IgD-negative memory B cell (primary cell): ENCODE measurements around the gene FGF2. TPM values are rescaled to one million over a fixed set of nuclear protein-coding genes. Genes with fewer than 3 reads are reported as not detected.
"Not testable (repeated sequence)": the region's sequence is repeated elsewhere in the genome, so short reads cannot be mapped to it uniquely, and the experiment has no call there.

Source experiments
- H3K27ac Mint-ChIP-seq, 3 donors: one replicate each; pipeline ENCODE4 v1.8.0; 2020 to 2022; ENCODE audit warnings: mild to moderate bottlenecking in 3 of 3, mixed read lengths in 3 of 3, moderate library complexity in 1 of 3
- H3K27me3 Mint-ChIP-seq: one replicate; pipeline ENCODE4 v1.8.0; 2021; ENCODE audit warnings: mixed read lengths
- H3K36me3 Mint-ChIP-seq: one replicate; pipeline ENCODE4 v1.8.0; 2020; ENCODE audit warnings: mild to moderate bottlenecking, mixed read lengths
- H3K4me1 Mint-ChIP-seq, 3 donors: one replicate each; pipeline ENCODE4 v1.8.0; 2020 to 2022; ENCODE audit warnings: mixed read lengths in 3 of 3, mild to moderate bottlenecking in 1 of 3
- H3K4me3 Mint-ChIP-seq, 4 donors: one replicate each; pipeline ENCODE4 v1.8.0; 2020 to 2022; ENCODE audit warnings: mild to moderate bottlenecking in 4 of 4, mixed read lengths in 4 of 4, moderate library complexity in 3 of 4
- H3K9me3 Mint-ChIP-seq, 3 donors: one replicate each; pipeline ENCODE4 v1.8.0; 2020 to 2021; ENCODE audit warnings: mixed read lengths in 3 of 3, mild to moderate bottlenecking in 1 of 3
- polyA plus RNA-seq: library from polyadenylated mRNA; unstranded; fragments of 300-500 nt; fragmentation: Illumina TruSeq; gene quantifications from one replicate; pipeline ENCODE4 v1.2.3, GENCODE V29; 2021

FGF2 gene
- polyA plus RNA-seq, 1 donor from 2014 or later, result not detected

- H3K4me3 Mint-ChIP-seq, result peak overlapping the region; percentile 63 to 91 (median 84)
- H3K4me1 Mint-ChIP-seq, result peaks cover 8 to 13% (median 11%) of the 10 kb centered on the region in 3 donors
- H3K36me3 Mint-ChIP-seq, result no peaks in the 10 kb centered on the region
- H3K27ac Mint-ChIP-seq, result peak overlapping the region in 1 of 3 donors; percentile 86
- H3K27me3 Mint-ChIP-seq, result peaks cover 58% of the 10 kb centered on the region
- H3K9me3 Mint-ChIP-seq, result peaks cover 0 to 9% (median 5%) of the 10 kb centered on the region in 3 donors
These were observed 737 bp downstream of the FGF2 start for GRCh38 chr4:122827258-122827878.

GRCh38 chr4:122827879-122828601, 1.4 kb downstream of the FGF2 start:
- peaks cover 61% of the 10 kb centered on the region for H3K27me3 Mint-ChIP-seq
- no peaks in the 10 kb centered on the region for H3K36me3 Mint-ChIP-seq
- H3K9me3 Mint-ChIP-seq, result peaks cover 0 to 9% (median 5%) of the 10 kb centered on the region in 3 donors
- H3K4me3 Mint-ChIP-seq, result peak overlapping the region; percentile 63 to 91 (median 84)
- H3K27ac Mint-ChIP-seq, result peak overlapping the region in 2 of 3 donors; percentile 48 to 86
- H3K4me1 Mint-ChIP-seq, result peaks cover 8 to 13% (median 11%) of the 10 kb centered on the region in 3 donors

GRCh38 chr4:122830426-122831095, 3.9 kb downstream of the FGF2 start:
- Mint-ChIP-seq H3K27me3 (peaks cover 48% of the 10 kb centered on the region), H3K4me1 (peaks cover 8 to 11% (median 11%) of the 10 kb centered on the region in 3 donors), H3K9me3 (peaks cover 0 to 4% (median 0%) of the 10 kb centered on the region in 3 donors), H3K36me3 (no peaks in the 10 kb centered on the region), H3K4me3 (no peak overlapping the region), H3K27ac (no peak overlapping the region)

GRCh38 chr4:122831515-122832196, 5.0 kb downstream of the FGF2 start:
- peaks cover 0 to 4% (median 0%) of the 10 kb centered on the region in 3 donors for H3K9me3 Mint-ChIP-seq
- H3K4me1 Mint-ChIP-seq, result peaks cover 8 to 10% (median 9%) of the 10 kb centered on the region in 3 donors
- no peak overlapping the region for H3K27ac Mint-ChIP-seq
- H3K4me3 Mint-ChIP-seq, result no peak overlapping the region
- H3K27me3 Mint-ChIP-seq, result peaks cover 48% of the 10 kb centered on the region
- H3K36me3 Mint-ChIP-seq, result no peaks in the 10 kb centered on the region

- Mint-ChIP-seq H3K9me3 (peaks cover 0 to 4% (median 0%) of the 10 kb centered on the region in 3 donors), H3K27ac (no peak overlapping the region), H3K36me3 (no peaks in the 10 kb centered on the region), H3K27me3 (peaks cover 43% of the 10 kb centered on the region), H3K4me1 (peaks cover 7% of the 10 kb centered on the region in 3 donors), H3K4me3 (no peak overlapping the region)
These were observed 6.1 kb downstream of the FGF2 start for GRCh38 chr4:122832732-122833131.

- H3K36me3 Mint-ChIP-seq, result no peaks in the 10 kb centered on the region
- no peak overlapping the region for H3K27ac Mint-ChIP-seq
- H3K27me3 Mint-ChIP-seq, result peaks cover 32% of the 10 kb centered on the region
- no peaks in the 10 kb centered on the region for H3K4me1 Mint-ChIP-seq
- H3K4me3 Mint-ChIP-seq, result no peak overlapping the region
- peaks cover 0 to 4% (median 0%) of the 10 kb centered on the region in 3 donors for H3K9me3 Mint-ChIP-seq
These were observed 7.4 kb downstream of the FGF2 start for GRCh38 chr4:122833999-122834398.

- H3K27ac Mint-ChIP-seq, result no peak overlapping the region
- H3K4me1 Mint-ChIP-seq, result no peaks in the 10 kb centered on the region
- H3K4me3 Mint-ChIP-seq, result no peak overlapping the region
- no peaks in the 10 kb centered on the region for H3K9me3 Mint-ChIP-seq
- no peaks in the 10 kb centered on the region for H3K36me3 Mint-ChIP-seq
- H3K27me3 Mint-ChIP-seq, result peaks cover 19% of the 10 kb centered on the region
These were observed 10.3 kb downstream of the FGF2 start for GRCh38 chr4:122836941-122837340.

GRCh38 chr4:122838034-122838433, 11.4 kb downstream of the FGF2 start:
- no peaks in the 10 kb centered on the region for H3K36me3 Mint-ChIP-seq

GRCh38 chr4:122842392-122842791, 15.8 kb downstream of the FGF2 start:
- Mint-ChIP-seq H3K4me1 (peaks cover 0 to 5% (median 0%) of the 10 kb centered on the region in 3 donors), H3K27ac (no peak overlapping the region), H3K27me3 (peaks cover 10% of the 10 kb centered on the region), H3K36me3 (no peaks in the 10 kb centered on the region), H3K9me3 (peaks cover 0 to 2% (median 0%) of the 10 kb centered on the region in 3 donors), H3K4me3 (no peak overlapping the region)

More at GRCh38 chr4:122838034-122838433, 11.4 kb downstream of the FGF2 start:
- Mint-ChIP-seq H3K27ac (no peak overlapping the region), H3K4me1 (no peaks in the 10 kb centered on the region), H3K27me3 (peaks cover 12% of the 10 kb centered on the region), H3K4me3 (no peak overlapping the region), H3K9me3 (peaks cover 0 to under 1% (median 0%) of the 10 kb centered on the region in 3 donors)

- H3K27me3 Mint-ChIP-seq, result peaks cover 10% of the 10 kb centered on the region
- H3K9me3 Mint-ChIP-seq, result peaks cover 0 to 2% (median 0%) of the 10 kb centered on the region in 3 donors
- H3K27ac Mint-ChIP-seq, result no peak overlapping the region
- H3K36me3 Mint-ChIP-seq, result no peaks in the 10 kb centered on the region
- H3K4me1 Mint-ChIP-seq, result peaks cover 0 to 5% (median 0%) of the 10 kb centered on the region in 3 donors
- H3K4me3 Mint-ChIP-seq, result no peak overlapping the region
These were observed 16.4 kb downstream of the FGF2 start for GRCh38 chr4:122842984-122843531.

GRCh38 chr4:122844391-122844790, 17.8 kb downstream of the FGF2 start:
- not testable (repeated sequence) for H3K36me3 Mint-ChIP-seq, H3K4me3 Mint-ChIP-seq, H3K27me3 Mint-ChIP-seq, H3K9me3 Mint-ChIP-seq, H3K4me1 Mint-ChIP-seq, H3K27ac Mint-ChIP-seq

GRCh38 chr4:122845066-122845465, 18.4 kb downstream of the FGF2 start:
- H3K36me3 Mint-ChIP-seq, result no peaks in the 10 kb centered on the region
- peaks cover 0 to 2% (median 0%) of the 10 kb centered on the region in 3 donors for H3K9me3 Mint-ChIP-seq
- no peak overlapping the region for H3K27ac Mint-ChIP-seq
- H3K27me3 Mint-ChIP-seq, result peaks cover 6% of the 10 kb centered on the region
- no peak overlapping the region for H3K4me3 Mint-ChIP-seq
- peaks cover 0 to 5% (median 0%) of the 10 kb centered on the region in 3 donors for H3K4me1 Mint-ChIP-seq

GRCh38 chr4:122845760-122846159, 19.1 kb downstream of the FGF2 start:
- no peak overlapping the region for H3K4me3 Mint-ChIP-seq
- peaks cover 0 to 2% (median 0%) of the 10 kb centered on the region in 3 donors for H3K9me3 Mint-ChIP-seq
- H3K27me3 Mint-ChIP-seq, result peaks cover 6% of the 10 kb centered on the region
- H3K4me1 Mint-ChIP-seq, result peaks cover 0 to 5% (median 0%) of the 10 kb centered on the region in 3 donors
- no peak overlapping the region for H3K27ac Mint-ChIP-seq
- H3K36me3 Mint-ChIP-seq, result peaks cover 2% of the 10 kb centered on the region

- Mint-ChIP-seq H3K9me3 (peaks cover 0 to 2% (median 0%) of the 10 kb centered on the region in 3 donors), H3K4me3 (no peak overlapping the region), H3K4me1 (peaks cover 0 to 5% (median 0%) of the 10 kb centered on the region in 3 donors), H3K27ac (no peak overlapping the region), H3K36me3 (peaks cover 2% of the 10 kb centered on the region), H3K27me3 (peaks cover 6% of the 10 kb centered on the region)
These were observed 21.3 kb downstream of the FGF2 start for GRCh38 chr4:122847931-122848330.
